Body of pancreas (tissue), 4 donors: ENCODE data around the gene VARS1. TPM values are rescaled to one million over a fixed set of nuclear protein-coding genes. Genes with fewer than 3 reads are reported as not detected.
"Not testable (repeated sequence)": the region's sequence is repeated elsewhere in the genome, so short reads cannot be mapped to it uniquely, and the experiment has no call there.

Experiments
- ATAC-seq: fragments of 150-250 bp; one replicate; pipeline ENCODE4 v1.9.1; 2016
- DNase-seq, 4 donors: peaks; one replicate each; pipeline ENCODE4 v3.0.0-alpha.2; 2019
- H3K27ac ChIP-seq, 4 donors: fragments of 200-600 bp; sonication (generic); 1 replicate in 3 of 4; 2 replicates in 1 of 4; pipeline versions ENCODE4 v1.5.1 to v1.6.1; 2016 to 2019; ENCODE audit warnings: mild to moderate bottlenecking in 1 of 4, mixed read lengths in 1 of 4, moderate library complexity in 1 of 4
- H3K27me3 ChIP-seq, 2 donors: fragments of 200-600 bp; sonication (generic); one replicate each; pipeline ENCODE4 v1.6.0; 2016; ENCODE audit warnings: mild to moderate bottlenecking in 1 of 2
- H3K36me3 ChIP-seq, 2 donors: fragments of 200-600 bp; sonication (generic); replicated peaks in 1 of 2; 2 replicates each; pipeline ENCODE4 v1.5.1; 2016; ENCODE audit warnings: low read depth in 2 of 2; ENCODE audit not compliant: insufficient read depth in 1 of 2
- H3K4me1 ChIP-seq: fragments of 200-600 bp; sonication (generic); one replicate; pipeline ENCODE4 v1.6.0; 2016
- H3K4me3 ChIP-seq, 2 donors: fragments of 200-600 bp; sonication (generic); 1 replicate in 1 of 2; 2 replicates in 1 of 2; pipeline ENCODE4 v1.5.1; 2016 to 2019
- H3K9me3 ChIP-seq, 3 donors: fragments of 200-600 bp; sonication (generic); 1 replicate in 2 of 3; 2 replicates in 1 of 3; pipeline ENCODE4 v1.5.1; 2016
- CTCF ChIP-seq, 7 experiments: fragments of 450-650 bp in 4 of 7; fragments of 200-600 bp in 3 of 7; sonication (generic) in 3 of 7; IDR thresholded peaks; one replicate each; pipeline ENCODE4 v1.5.1; 2016 to 2019; ENCODE audit warnings: antibody characterized with exemption in 7 of 7
- POLR2A ChIP-seq, 3 donors: fragments of 450-650 bp; IDR thresholded peaks; one replicate each; pipeline ENCODE4 v1.6.1; 2016; ENCODE audit warnings: antibody characterized with exemption in 3 of 3, mild to moderate bottlenecking in 2 of 3
- WGBS, 2 donors: methylation state at CpG; one replicate each; pipeline ENCODE4 v1.1.5; 2017; 5-methylcytosine and 5-hydroxymethylcytosine counted together
- intact Hi-C: fragments of 100-400 bp; cut with DNase I; formaldehyde crosslinking; loops from one replicate; pipeline ENCODE4 v1.15.1; 2023
- total RNA-seq, 2 donors: library from RNA; depleted of rRNA; stranded (reverse); fragments of >200 nt; gene quantifications; one replicate each; pipeline ENCODE4 v1.1.0, GENCODE V29; 2016

Gene VARS1
- total RNA-seq, 2 donors from 2014 or later: 39.2 to 67.6 TPM

DNA sequence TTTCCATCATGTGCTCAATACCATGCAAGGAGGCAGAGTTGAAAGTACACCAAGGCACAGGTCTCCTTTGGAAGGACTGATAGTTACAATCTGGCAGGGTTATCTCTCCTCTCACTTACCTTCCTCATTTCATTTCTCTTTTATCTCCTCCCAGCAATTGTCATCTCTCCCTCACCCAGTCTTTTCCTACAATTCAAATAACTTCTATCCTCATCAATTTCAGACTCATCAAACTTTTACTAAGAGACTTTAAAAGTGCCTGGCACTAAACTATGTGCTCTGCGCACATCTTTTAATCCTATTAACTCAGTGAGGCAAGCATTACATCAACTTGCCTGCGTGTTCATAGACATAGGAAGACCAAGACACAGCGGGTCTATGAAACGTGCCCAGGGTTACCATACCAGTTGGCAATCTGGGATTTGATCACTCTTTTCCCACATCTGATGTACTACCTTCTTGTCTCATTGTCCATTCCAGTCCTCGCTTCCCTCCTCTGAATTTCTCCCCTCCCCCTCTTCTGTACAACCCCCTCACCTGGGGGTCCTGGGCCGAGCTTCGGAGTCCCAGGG lies 1.2 kb downstream of the VARS1 start:
- intact Hi-C loops: no loop called here
- peaks cover 0 to 3% of the 10 kb centered on the region in 2 donors for H3K36me3 ChIP-seq
- H3K4me1 ChIP-seq: peaks cover 22% of the 10 kb centered on the region
- no peak for DNase-seq
- peak overlapping the region; percentile 41 to 78 for H3K4me3 ChIP-seq
- no peaks in the 10 kb centered on the region for H3K9me3 ChIP-seq
- no peak for ATAC-seq
- H3K27me3 ChIP-seq: no peaks in the 10 kb centered on the region
- peak overlapping the region; percentile 94 to 100 (median 94) for H3K27ac ChIP-seq
- TF ChIP-seq CTCF (IDR thresholded peaks at IDR 0.05): no peak
- TF ChIP-seq POLR2A (IDR thresholded peaks at IDR 0.05): peak in 1 of 3 donors; percentile 20
- WGBS, 2 donors: 9 to 11% methylated on average over 6 to 7 of the region's 7 CpGs

DNA sequence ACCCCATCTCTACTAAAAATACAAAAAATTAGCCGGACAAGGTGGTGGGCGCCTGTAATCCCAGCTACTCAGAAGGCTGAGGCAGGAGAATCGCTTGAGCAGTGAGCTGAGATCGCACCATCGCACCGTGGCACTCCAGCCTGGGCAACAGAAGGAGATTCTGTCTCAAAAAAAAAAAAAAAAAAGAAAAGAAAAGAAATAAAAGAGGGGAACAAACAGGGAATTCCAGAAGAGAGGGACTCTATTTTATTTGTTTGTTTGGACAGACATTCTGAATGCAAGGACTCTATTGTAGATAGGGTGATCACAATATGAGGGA lies 1.7 kb downstream of the VARS1 start:
- H3K4me3 ChIP-seq, ATAC-seq, H3K27me3 ChIP-seq, intact Hi-C loops, H3K36me3 ChIP-seq, H3K9me3 ChIP-seq, DNase-seq: not testable (repeated sequence)
- Histone ChIP-seq H3K4me1 (peaks cover 22% of the 10 kb centered on the region), H3K27ac (peak overlapping the region in 1 of 4 donors; percentile 95)
- 82 to 89% methylated on average over 6 of the region's 6 CpGs for WGBS, 2 donors

GRCh38 chr6:31792761-31793171 lies 2.8 kb downstream of the VARS1 start:
- H3K4me3 ChIP-seq: no peak overlapping the region
- H3K27me3 ChIP-seq: no peaks in the 10 kb centered on the region
- ATAC-seq (no peak), DNase-seq (no peak)
- no peaks in the 10 kb centered on the region for H3K9me3 ChIP-seq
- H3K36me3 ChIP-seq: peaks cover 0 to 3% of the 10 kb centered on the region in 2 donors
- TF ChIP-seq POLR2A (IDR thresholded peaks at IDR 0.05): no peak
- TF ChIP-seq CTCF (IDR thresholded peaks at IDR 0.05): no peak
- intact Hi-C loops: no loop called here
- no peak overlapping the region for H3K27ac ChIP-seq
- peaks cover 22% of the 10 kb centered on the region for H3K4me1 ChIP-seq
- 83 to 85% methylated on average over 4 to 12 of the region's 12 CpGs for WGBS, 2 donors

DNA sequence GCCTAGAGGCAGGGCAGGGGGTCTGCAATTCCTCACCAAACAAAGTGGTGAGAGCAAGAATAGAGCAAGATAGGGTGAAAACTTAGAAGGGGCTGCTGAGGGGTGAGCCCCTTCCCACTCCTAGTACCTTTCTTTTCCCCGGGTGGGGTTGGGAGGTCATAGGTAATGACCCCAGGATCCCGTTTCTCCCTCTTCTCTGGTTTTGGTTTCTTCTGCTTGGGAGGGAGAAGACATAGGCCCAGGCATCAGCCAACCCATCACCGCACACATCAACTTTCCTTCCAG lies 3.5 kb downstream of the VARS1 start:
- no peaks in the 10 kb centered on the region for H3K27me3 ChIP-seq
- H3K36me3 ChIP-seq: peaks cover 0 to 3% of the 10 kb centered on the region in 2 donors
- DNase-seq: no peak
- TF ChIP-seq CTCF (IDR thresholded peaks at IDR 0.05) (no peak), POLR2A (IDR thresholded peaks at IDR 0.05) (no peak)
- ATAC-seq: no peak
- intact Hi-C loops: no loop called here
- H3K4me3 ChIP-seq: no peak overlapping the region
- H3K9me3 ChIP-seq: no peaks in the 10 kb centered on the region
- no peak overlapping the region for H3K27ac ChIP-seq
- WGBS, 2 donors: 76 to 87% methylated on average over 3 of the region's 3 CpGs
- peaks cover 22% of the 10 kb centered on the region for H3K4me1 ChIP-seq

GRCh38 chr6:31791324-31792089 lies 4.0 kb downstream of the VARS1 start:
- TF ChIP-seq POLR2A (IDR thresholded peaks at IDR 0.05) (no peak), CTCF (IDR thresholded peaks at IDR 0.05) (peak in 6 of 7 experiments; percentile 34 to 66 (median 50))
- intact Hi-C loops: no loop called here
- H3K36me3 ChIP-seq: peaks cover 0 to 3% of the 10 kb centered on the region in 2 donors
- no peaks in the 10 kb centered on the region for H3K27me3 ChIP-seq
- no peak overlapping the region for H3K27ac ChIP-seq
- DNase-seq: peak; percentile 39 to 68 (median 47)
- WGBS, 2 donors: 65 to 70% methylated on average over 10 to 12 of the region's 12 CpGs
- H3K9me3 ChIP-seq: no peaks in the 10 kb centered on the region
- H3K4me3 ChIP-seq: no peak overlapping the region
- peaks cover 22% of the 10 kb centered on the region for H3K4me1 ChIP-seq
- no peak for ATAC-seq
